Right cardiac atrium (tissue), 5 donors: ENCODE measurements around the gene CACNA1E. TPM values are rescaled to one million over a fixed set of nuclear protein-coding genes. Genes with fewer than 3 reads are reported as not detected.
"Not testable (repeated sequence)": the region's sequence is repeated elsewhere in the genome, so short reads cannot be mapped to it uniquely, and the experiment has no call there.

Experiments
- ATAC-seq, 2 donors: fragments of 200-7000 bp; cut with Tn5 transposase; one replicate each; pipeline versions ENCODE4 v1.8.0 to v1.9.1; 2020; ENCODE audit warnings: moderate library complexity in 2 of 2, mild to moderate bottlenecking in 1 of 2
- DNase-seq, 3 donors: peaks; one replicate each; pipeline ENCODE4 v3.0.0-alpha.2; 2020
- H3K27ac ChIP-seq: one replicate; pipeline ENCODE4 v1.5.1; 2013; ENCODE audit warnings: mild to moderate bottlenecking, low read length, control low read depth, moderate library complexity
- H3K27me3 ChIP-seq: one replicate; pipeline ENCODE4 v1.6.1; 2013; ENCODE audit not compliant: control insufficient read depth, insufficient read depth
- H3K4me1 ChIP-seq: one replicate; pipeline ENCODE4 v1.6.1; 2013; ENCODE audit warnings: low read length; ENCODE audit not compliant: control insufficient read depth, insufficient read depth
- H3K4me3 ChIP-seq: one replicate; pipeline ENCODE4 v1.5.1; 2013; ENCODE audit warnings: low read length, control low read depth
- H3K9me3 ChIP-seq: one replicate; pipeline ENCODE4 v1.6.1; 2013; ENCODE audit warnings: low read length; ENCODE audit not compliant: control insufficient read depth
- WGBS: extraction: QIAGEN DNeasy Blood & Tissue Kit; methylation state at CpG from one replicate; pipeline ENCODE4 v1.1.7; 2013; 5-methylcytosine and 5-hydroxymethylcytosine counted together
- intact Hi-C, 4 donors: fragments of 100-400 bp; cut with DNase I; formaldehyde crosslinking; loops; one replicate each; pipeline versions ENCODE4 v1.11.0 to v1.14.0; 2022 to 2023
- polyA plus RNA-seq: library from polyadenylated mRNA; stranded (reverse); fragments of 200-250 nt; gene quantifications from one replicate; pipeline ENCODE4 v1.2.3, GENCODE V29; 2013
- total RNA-seq, 4 donors: library from RNA; stranded (reverse); fragmentation: NEBNext Ultra II Directional; extraction: Animal tissue kit (Norgen Biotek cat#: 25700); gene quantifications; one replicate each; pipeline ENCODE4 v1.2.1, GENCODE V29; 2021
- donor health status: healthy with polysubstance abuse.
- donor health status: DM: no; HTN: yes; CAD: no.
- donor health status: DM: no; HTN: no; CAD: no.
- donor health status: DM: no; HTN: yes; CAD: no; lungs with severe emphysema.
- donor health status: DM: yes; HTN: yes; CAD: no.

Gene CACNA1E
- total and polyA plus RNA-seq, 5 donors = 0.45 to 3.2 (median 1.8) TPM

GRCh38 chr1:181516706-181517105 lies 33.4 kb downstream of the CACNA1E start:
- Histone ChIP-seq H3K27ac (no peak overlapping the region), H3K9me3 (no peaks in the 10 kb centered on the region), H3K4me3 (no peak overlapping the region), H3K27me3 (no peaks in the 10 kb centered on the region), H3K4me1 (no peaks in the 10 kb centered on the region)
- ATAC-seq (no peak), DNase-seq (no peak)
- 72% methylated on average over 4 of the region's 4 CpGs for WGBS
- intact Hi-C loops = no loop called here

DNA sequence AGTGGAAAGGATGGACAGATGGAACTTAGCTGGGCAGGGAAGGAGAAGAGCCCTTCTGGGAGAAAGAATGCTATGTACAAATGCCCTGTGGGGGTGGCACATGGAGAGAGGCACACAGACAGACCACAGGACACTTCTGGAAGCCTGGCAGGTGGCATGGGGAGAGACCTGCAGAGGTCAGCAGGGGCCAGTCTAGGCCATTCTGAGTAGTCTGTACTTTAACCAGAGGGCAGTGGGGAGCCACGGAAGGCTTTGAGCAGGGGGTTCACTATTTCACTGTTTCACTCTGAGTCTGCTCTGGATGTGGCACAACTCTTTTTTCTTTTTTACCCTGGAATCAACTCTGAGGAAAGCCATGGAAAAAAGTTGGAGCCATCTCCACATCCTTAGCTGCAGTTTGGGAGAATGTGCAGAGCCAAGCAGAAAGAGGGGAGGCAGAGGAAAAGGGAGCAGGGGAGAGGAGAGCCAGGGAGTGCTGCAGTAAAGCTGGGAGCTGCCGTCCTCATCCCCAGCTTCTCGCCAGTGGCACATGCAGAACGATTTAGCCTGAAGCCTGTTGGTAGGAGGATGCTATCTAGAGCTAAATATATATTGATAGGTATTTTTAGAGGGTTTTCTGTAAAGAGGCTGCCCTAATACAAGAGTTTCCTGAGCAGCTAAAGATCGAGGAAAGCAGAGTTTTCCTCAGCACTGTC lies 34.0 kb downstream of the CACNA1E start:
- no peak overlapping the region for H3K4me3 ChIP-seq
- no peaks in the 10 kb centered on the region for H3K4me1 ChIP-seq
- no peak overlapping the region for H3K27ac ChIP-seq
- no peak for DNase-seq
- no peaks in the 10 kb centered on the region for H3K9me3 ChIP-seq
- WGBS = 38% methylated on average over 5 of the region's 5 CpGs
- no peak for ATAC-seq
- no peaks in the 10 kb centered on the region for H3K27me3 ChIP-seq
- intact Hi-C loops = no loop called here

DNA sequence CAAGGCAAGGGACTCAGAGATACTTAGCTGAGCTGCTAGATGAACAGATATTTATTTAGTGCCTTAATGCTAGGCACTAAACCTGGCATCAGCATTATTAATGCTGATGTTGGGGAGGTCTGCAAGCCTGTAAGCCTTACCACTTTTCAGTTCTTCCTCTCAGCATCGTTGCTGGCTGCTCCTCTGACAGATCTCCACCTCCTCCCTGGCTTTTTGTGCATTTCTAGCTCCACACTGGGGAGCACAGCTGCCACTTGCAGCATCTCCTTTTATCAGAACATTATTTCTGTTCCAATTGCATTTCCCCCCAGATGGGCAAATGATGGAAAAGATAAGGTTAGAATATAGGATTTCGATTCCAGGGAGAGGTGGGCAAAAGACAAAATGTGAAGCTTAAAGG lies 34.8 kb downstream of the CACNA1E start:
- H3K27ac ChIP-seq = no peak overlapping the region
- H3K9me3 ChIP-seq = no peaks in the 10 kb centered on the region
- 39% methylated on average over 2 of the region's 2 CpGs for WGBS
- no peaks in the 10 kb centered on the region for H3K27me3 ChIP-seq
- no peaks in the 10 kb centered on the region for H3K4me1 ChIP-seq
- H3K4me3 ChIP-seq = no peak overlapping the region
- ATAC-seq (no peak), DNase-seq (no peak)
- intact Hi-C loops = no loop called here

DNA sequence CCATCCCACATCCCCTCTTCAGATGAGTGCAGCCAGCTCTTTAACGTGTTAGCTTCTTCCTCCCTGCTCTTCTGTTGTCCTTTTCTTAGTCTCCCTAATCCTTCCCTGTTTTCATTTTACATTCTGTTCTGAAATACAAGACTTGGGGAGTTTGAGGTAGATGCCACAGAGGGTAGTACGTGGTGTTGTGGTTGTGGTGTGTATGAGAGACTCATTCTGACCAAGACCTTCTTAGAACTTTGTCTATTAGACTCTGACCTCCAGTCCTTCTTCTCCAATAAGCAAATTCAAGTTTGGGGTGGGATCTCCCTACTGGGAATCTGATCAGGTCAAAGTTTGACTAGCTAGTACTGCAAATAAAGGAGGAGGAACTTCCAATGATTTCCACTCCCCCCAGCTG lies 39.5 kb downstream of the CACNA1E start:
- intact Hi-C loops = no loop called here
- Histone ChIP-seq H3K27ac (no peak overlapping the region), H3K4me3 (no peak overlapping the region), H3K9me3 (no peaks in the 10 kb centered on the region), H3K27me3 (no peaks in the 10 kb centered on the region), H3K4me1 (no peaks in the 10 kb centered on the region)
- WGBS = 58% methylated on average over 2 of the region's 2 CpGs
- ATAC-seq (no peak), DNase-seq (no peak)

GRCh38 chr1:181525104-181525721 lies 41.9 kb downstream of the CACNA1E start:
- H3K4me1 ChIP-seq = no peaks in the 10 kb centered on the region
- no peaks in the 10 kb centered on the region for H3K27me3 ChIP-seq
- no peak overlapping the region for H3K4me3 ChIP-seq
- intact Hi-C loops = no loop called here
- H3K9me3 ChIP-seq = no peaks in the 10 kb centered on the region
- ATAC-seq = no peak
- DNase-seq = no peak
- WGBS = 95% methylated on average over 1 of the region's 1 CpG
- no peak overlapping the region for H3K27ac ChIP-seq

GRCh38 chr1:181528241-181528640 lies 44.9 kb downstream of the CACNA1E start:
- H3K9me3 ChIP-seq, H3K27ac ChIP-seq, intact Hi-C loops, ATAC-seq, H3K4me1 ChIP-seq, H3K27me3 ChIP-seq, H3K4me3 ChIP-seq, DNase-seq: not testable (repeated sequence)

- DNase-seq = no peak
- H3K27ac ChIP-seq = no peak overlapping the region
- 92% methylated on average over 5 of the region's 5 CpGs for WGBS
- no peak for ATAC-seq
- H3K4me3 ChIP-seq = no peak overlapping the region
- no peaks in the 10 kb centered on the region for H3K27me3 ChIP-seq
- no peaks in the 10 kb centered on the region for H3K9me3 ChIP-seq
- H3K4me1 ChIP-seq = no peaks in the 10 kb centered on the region
- intact Hi-C loops = no loop called here
Measured at GRCh38 chr1:181531441-181531840, 48.1 kb downstream of the CACNA1E start.

DNA sequence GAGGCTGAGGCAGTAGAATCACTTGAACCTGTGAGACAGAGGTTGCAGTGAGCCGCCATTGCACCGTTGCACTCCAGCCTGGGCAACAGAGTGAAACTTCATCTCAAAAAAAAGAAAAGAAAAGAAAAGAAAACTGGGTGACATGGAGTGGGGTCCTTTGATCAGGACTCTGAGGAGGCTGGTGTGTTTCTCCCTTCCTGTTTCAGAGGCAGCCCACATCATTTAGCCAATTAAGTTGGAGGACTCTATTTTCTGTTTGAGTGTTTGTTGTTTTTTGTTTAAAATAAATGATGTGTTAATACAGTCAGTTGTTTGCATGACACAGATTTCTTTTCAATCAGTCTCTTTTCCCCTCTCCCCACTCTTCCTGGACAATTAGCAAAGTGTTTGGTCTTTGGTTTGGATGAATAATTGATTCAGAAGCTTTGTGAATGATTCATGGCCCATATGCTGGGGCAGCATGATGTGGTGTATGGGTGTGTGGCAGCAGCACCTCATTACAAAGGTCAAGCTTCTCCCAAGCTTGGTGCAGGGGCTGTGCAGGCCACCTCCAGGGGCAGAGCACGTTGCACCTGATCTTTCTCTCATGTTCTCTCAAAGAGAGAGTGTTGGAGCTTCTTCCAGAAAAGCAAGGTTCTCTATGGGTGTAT lies 48.8 kb downstream of the CACNA1E start:
- no peak overlapping the region for H3K27ac ChIP-seq
- H3K9me3 ChIP-seq = no peaks in the 10 kb centered on the region
- no peaks in the 10 kb centered on the region for H3K27me3 ChIP-seq
- intact Hi-C loops = no loop called here
- DNase-seq (no peak), ATAC-seq (no peak)
- no peaks in the 10 kb centered on the region for H3K4me1 ChIP-seq
- no peak overlapping the region for H3K4me3 ChIP-seq
- 75% methylated on average over 3 of the region's 3 CpGs for WGBS

DNA sequence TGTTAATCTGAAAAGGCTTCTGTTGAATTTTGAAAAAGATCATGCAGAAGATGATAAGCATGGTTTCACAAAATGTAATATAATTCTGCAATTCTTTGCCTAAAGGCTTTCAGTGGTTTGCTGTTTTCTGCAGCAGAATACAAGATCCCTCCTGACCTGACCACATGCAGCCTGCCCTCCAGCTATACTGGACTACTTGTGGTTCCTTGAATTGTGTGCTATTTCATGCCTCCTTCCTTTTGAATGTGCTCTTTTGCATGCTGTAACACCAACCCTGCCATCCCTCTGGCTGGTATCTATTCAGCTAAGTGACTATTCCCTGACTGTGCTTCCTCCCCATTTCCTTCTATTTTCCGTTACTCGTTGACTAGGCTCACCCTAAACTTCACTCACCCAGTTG lies 55.5 kb downstream of the CACNA1E start:
- 59% methylated on average over 2 of the region's 2 CpGs for WGBS

GRCh38 chr1:181541458-181541857 lies 58.1 kb downstream of the CACNA1E start:
- no peaks in the 10 kb centered on the region for H3K27me3 ChIP-seq
- intact Hi-C loops = no loop called here
- no peak for ATAC-seq
- 78% methylated on average over 5 of the region's 5 CpGs for WGBS
- DNase-seq = no peak
- H3K4me3 ChIP-seq = no peak overlapping the region
- no peaks in the 10 kb centered on the region for H3K9me3 ChIP-seq
- no peak overlapping the region for H3K27ac ChIP-seq
- no peaks in the 10 kb centered on the region for H3K4me1 ChIP-seq

More for the DNA sequence above, 55.5 kb downstream of the CACNA1E start:
- DNase-seq = no peak
- intact Hi-C loops = no loop called here
- H3K9me3 ChIP-seq = no peaks in the 10 kb centered on the region
- H3K4me3 ChIP-seq = no peak overlapping the region
- no peaks in the 10 kb centered on the region for H3K4me1 ChIP-seq
- no peaks in the 10 kb centered on the region for H3K27me3 ChIP-seq
- H3K27ac ChIP-seq = no peak overlapping the region
- no peak for ATAC-seq

- DNase-seq (no peak), ATAC-seq (peak; percentile 48 to 55)
- Histone ChIP-seq H3K4me1 (no peaks in the 10 kb centered on the region), H3K27ac (no peak overlapping the region), H3K27me3 (no peaks in the 10 kb centered on the region), H3K9me3 (no peaks in the 10 kb centered on the region), H3K4me3 (no peak overlapping the region)
- intact Hi-C loops = no loop called here
- 32% methylated on average over 2 of the region's 2 CpGs for WGBS
Measured at GRCh38 chr1:181541947-181542346, 58.6 kb downstream of the CACNA1E start.
